ENCODE data around the gene ITGA5.

GRCh38 chr12:54421879-54422250, 2.8 kb upstream of the ITGA5 start:
- TF ChIP-seq, protein P1, sequence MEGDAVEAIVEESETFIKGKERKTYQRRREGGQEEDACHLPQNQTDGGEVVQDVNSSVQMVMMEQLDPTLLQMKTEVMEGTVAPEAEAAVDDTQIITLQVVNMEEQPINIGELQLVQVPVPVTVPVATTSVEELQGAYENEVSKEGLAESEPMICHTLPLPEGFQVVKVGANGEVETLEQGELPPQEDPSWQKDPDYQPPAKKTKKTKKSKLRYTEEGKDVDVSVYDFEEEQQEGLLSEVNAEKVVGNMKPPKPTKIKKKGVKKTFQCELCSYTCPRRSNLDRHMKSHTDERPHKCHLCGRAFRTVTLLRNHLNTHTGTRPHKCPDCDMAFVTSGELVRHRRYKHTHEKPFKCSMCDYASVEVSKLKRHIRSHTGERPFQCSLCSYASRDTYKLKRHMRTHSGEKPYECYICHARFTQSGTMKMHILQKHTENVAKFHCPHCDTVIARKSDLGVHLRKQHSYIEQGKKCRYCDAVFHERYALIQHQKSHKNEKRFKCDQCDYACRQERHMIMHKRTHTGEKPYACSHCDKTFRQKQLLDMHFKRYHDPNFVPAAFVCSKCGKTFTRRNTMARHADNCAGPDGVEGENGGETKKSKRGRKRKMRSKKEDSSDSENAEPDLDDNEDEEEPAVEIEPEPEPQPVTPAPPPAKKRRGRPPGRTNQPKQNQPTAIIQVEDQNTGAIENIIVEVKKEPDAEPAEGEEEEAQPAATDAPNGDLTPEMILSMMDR (IDR thresholded peaks at IDR 0.05) = no peak
- TF ChIP-seq POLR2A (IDR thresholded peaks at IDR 0.05) (no peak), POLR2AphosphoS5 (IDR thresholded peaks at IDR 0.05) (no peak)

Measured in prostate gland (tissue), 2 donors.